ENCODE results near the gene USF2.

- TF ChIP-seq CTCF (IDR thresholded peaks at IDR 0.05) (no peak), POLR2A (IDR thresholded peaks at IDR 0.05) (no peak), EP300 (IDR thresholded peaks at IDR 0.05) (no peak)
Measured at GRCh38 chr19:35222373-35223015, 46.3 kb upstream of the USF2 start.

Measured in stomach (tissue), 4 donors.